IMR-90 (cell line): Measurements from ENCODE around the gene COPZ1. TPM values are rescaled to one million over a fixed set of nuclear protein-coding genes. Genes with fewer than 3 reads are reported as not detected.
A peak's percentile ranks its signal among the peaks of the same experiment; 100 is the strongest.

Source experiments
- CEBPB ChIP-seq: IDR thresholded peaks from 2 replicates; pipeline ENCODE4 v1.6.1; 2012; ENCODE audit warnings: low read depth, low read length, improper control_type of control experiment
- polyA plus RNA-seq, 3 experiments: library from polyadenylated mRNA; depleted of rRNA; stranded (reverse); fragments of >200 nt; gene quantifications; 2 replicates each; pipeline ENCODE4 v1.2.3, GENCODE V29; 2012; ENCODE audit warnings: low replicate concordance in 1 of 3
- total RNA-seq: library from RNA; depleted of rRNA; stranded (reverse); fragments of >200 nt; gene quantifications from 2 replicates; pipeline ENCODE4 v1.2.3, GENCODE V29; 2012
- TF ChIP-seq, protein P1 (sequence below): fragments of 150-350 bp; IDR thresholded peaks from 2 replicates; pipeline ENCODE4 v1.6.1; 2017; ENCODE audit warnings: mild to moderate bottlenecking, antibody characterized with exemption, low read length, low read depth

COPZ1 gene
- total and polyA plus RNA-seq, 2 of the 4 experiments (the other 2 are of a cell fraction): 187 to 382 TPM

- TF ChIP-seq, protein P1, sequence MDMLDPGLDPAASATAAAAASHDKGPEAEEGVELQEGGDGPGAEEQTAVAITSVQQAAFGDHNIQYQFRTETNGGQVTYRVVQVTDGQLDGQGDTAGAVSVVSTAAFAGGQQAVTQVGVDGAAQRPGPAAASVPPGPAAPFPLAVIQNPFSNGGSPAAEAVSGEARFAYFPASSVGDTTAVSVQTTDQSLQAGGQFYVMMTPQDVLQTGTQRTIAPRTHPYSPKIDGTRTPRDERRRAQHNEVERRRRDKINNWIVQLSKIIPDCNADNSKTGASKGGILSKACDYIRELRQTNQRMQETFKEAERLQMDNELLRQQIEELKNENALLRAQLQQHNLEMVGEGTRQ: peak; percentile 80
- TF ChIP-seq CEBPB: peak; percentile 33; the same call in 1 of the 2 replicates
Observed at GRCh38 chr12:54358945-54359761, 34.2 kb downstream of the COPZ1 start (continued).
